ENCODE data around the gene SLU7.
"Not testable (repeated sequence)": the region's sequence is repeated elsewhere in the genome, so short reads cannot be mapped to it uniquely, and the experiment has no call there.

The SLU7 gene

GRCh38 chr5:160441311-160441781, 22.5 kb upstream of the SLU7 start:
- no peak for DNase-seq (ENCODE audit: low spot score in 2 of 2)
- no peak overlapping the region for H3K4me3 Mint-ChIP-seq
- peaks cover 5% of the 10 kb centered on the region for H3K4me1 Mint-ChIP-seq
- H3K27ac Mint-ChIP-seq = no peak overlapping the region
- H3K27me3 Mint-ChIP-seq = no peaks in the 10 kb centered on the region
- no peaks in the 10 kb centered on the region for H3K36me3 Mint-ChIP-seq
- no peaks in the 10 kb centered on the region for H3K9me3 Mint-ChIP-seq
- no peak for ATAC-seq (ENCODE audit: low read depth)

GRCh38 chr5:160439205-160439600, 20.3 kb upstream of the SLU7 start:
- peak overlapping the region; percentile 84 for H3K4me3 Mint-ChIP-seq
- H3K4me1 Mint-ChIP-seq = peaks cover 15% of the 10 kb centered on the region
- H3K36me3 Mint-ChIP-seq = no peaks in the 10 kb centered on the region
- H3K27ac Mint-ChIP-seq = peak overlapping the region; percentile 60
- H3K27me3 Mint-ChIP-seq = peaks cover 2% of the 10 kb centered on the region
- peak; percentile 77 for ATAC-seq (ENCODE audit: low read depth)
- peak; percentile 90 to 94 for DNase-seq (ENCODE audit: low spot score in 2 of 2)
- H3K9me3 Mint-ChIP-seq = no peaks in the 10 kb centered on the region

GRCh38 chr5:160438316-160439204, 19.7 kb upstream of the SLU7 start:
- peak; percentile 64 for ATAC-seq (ENCODE audit: low read depth)
- Mint-ChIP-seq H3K4me1 (peaks cover 22% of the 10 kb centered on the region), H3K27ac (peak overlapping the region; percentile 60), H3K9me3 (no peaks in the 10 kb centered on the region), H3K27me3 (peaks cover 2% of the 10 kb centered on the region), H3K36me3 (no peaks in the 10 kb centered on the region), H3K4me3 (peak overlapping the region; percentile 84)
- DNase-seq (ENCODE audit: low spot score in 2 of 2) = peak; percentile 54 to 58

- H3K27me3 Mint-ChIP-seq = peaks cover 2% of the 10 kb centered on the region
- no peaks in the 10 kb centered on the region for H3K36me3 Mint-ChIP-seq
Measured at GRCh38 chr5:160437271-160437670, 18.4 kb upstream of the SLU7 start.

GRCh38 chr5:160436661-160437060, 17.8 kb upstream of the SLU7 start:
- DNase-seq (ENCODE audit: low spot score in 2 of 2) = not testable (repeated sequence)

More at GRCh38 chr5:160437271-160437670, 18.4 kb upstream of the SLU7 start:
- H3K9me3 Mint-ChIP-seq = no peaks in the 10 kb centered on the region
- no peak overlapping the region for H3K27ac Mint-ChIP-seq
- no peak for DNase-seq (ENCODE audit: low spot score in 2 of 2)
- H3K4me3 Mint-ChIP-seq = no peak overlapping the region
- ATAC-seq (ENCODE audit: low read depth) = no peak
- H3K4me1 Mint-ChIP-seq = peaks cover 26% of the 10 kb centered on the region

GRCh38 chr5:160436017-160436416, 17.1 kb upstream of the SLU7 start:
- Mint-ChIP-seq H3K4me1 (peaks cover 31% of the 10 kb centered on the region), H3K36me3 (no peaks in the 10 kb centered on the region), H3K4me3 (no peak overlapping the region), H3K27me3 (peaks cover 2% of the 10 kb centered on the region), H3K27ac (peak overlapping the region; percentile 3), H3K9me3 (no peaks in the 10 kb centered on the region)
- ATAC-seq (ENCODE audit: low read depth) = no peak
- no peak for DNase-seq (ENCODE audit: low spot score in 2 of 2)

More at GRCh38 chr5:160436661-160437060, 17.8 kb upstream of the SLU7 start:
- not testable (repeated sequence) for H3K27me3 Mint-ChIP-seq; H3K9me3 Mint-ChIP-seq; H3K4me3 Mint-ChIP-seq; H3K27ac Mint-ChIP-seq; H3K36me3 Mint-ChIP-seq; ATAC-seq (ENCODE audit: low read depth)
- H3K4me1 Mint-ChIP-seq = peaks cover 31% of the 10 kb centered on the region

GRCh38 chr5:160435532-160435931, 16.7 kb upstream of the SLU7 start:
- Mint-ChIP-seq H3K27me3 (peaks cover 2% of the 10 kb centered on the region), H3K9me3 (no peaks in the 10 kb centered on the region), H3K4me1 (peaks cover 31% of the 10 kb centered on the region), H3K4me3 (no peak overlapping the region), H3K27ac (peak overlapping the region; percentile 3), H3K36me3 (no peaks in the 10 kb centered on the region)
- DNase-seq (ENCODE audit: low spot score in 2 of 2) (no peak), ATAC-seq (ENCODE audit: low read depth) (no peak)

GRCh38 chr5:160434022-160434531, 15.2 kb upstream of the SLU7 start:
- Mint-ChIP-seq H3K4me1 (peaks cover 31% of the 10 kb centered on the region), H3K4me3 (peak overlapping the region; percentile 21), H3K36me3 (peaks cover 1% of the 10 kb centered on the region), H3K9me3 (no peaks in the 10 kb centered on the region), H3K27me3 (peaks cover 2% of the 10 kb centered on the region), H3K27ac (peak overlapping the region; percentile 6)
- DNase-seq (ENCODE audit: low spot score in 2 of 2) (peak; percentile 32 to 36), ATAC-seq (ENCODE audit: low read depth) (peak; percentile 61)

- no peak for ATAC-seq (ENCODE audit: low read depth)
Measured at GRCh38 chr5:160432787-160433186, 13.9 kb upstream of the SLU7 start.

GRCh38 chr5:160432196-160432595, 13.3 kb upstream of the SLU7 start:
- DNase-seq (ENCODE audit: low spot score in 2 of 2) = no peak
- Mint-ChIP-seq H3K9me3 (no peaks in the 10 kb centered on the region), H3K4me3 (no peak overlapping the region), H3K27me3 (peaks cover 2% of the 10 kb centered on the region), H3K27ac (no peak overlapping the region), H3K4me1 (peaks cover 26% of the 10 kb centered on the region), H3K36me3 (peaks cover 3% of the 10 kb centered on the region)
- ATAC-seq (ENCODE audit: low read depth) = peak; percentile 61

More at GRCh38 chr5:160432787-160433186, 13.9 kb upstream of the SLU7 start:
- Mint-ChIP-seq H3K27ac (no peak overlapping the region), H3K4me3 (no peak overlapping the region), H3K36me3 (peaks cover 3% of the 10 kb centered on the region), H3K9me3 (no peaks in the 10 kb centered on the region), H3K4me1 (peaks cover 26% of the 10 kb centered on the region), H3K27me3 (peaks cover 2% of the 10 kb centered on the region)
- DNase-seq (ENCODE audit: low spot score in 2 of 2) = no peak

GRCh38 chr5:160427607-160428006, 8.7 kb upstream of the SLU7 start:
- H3K36me3 Mint-ChIP-seq = peaks cover 5% of the 10 kb centered on the region

GRCh38 chr5:160423099-160423498, 4.2 kb upstream of the SLU7 start:
- H3K27ac Mint-ChIP-seq = no peak overlapping the region
- ATAC-seq (ENCODE audit: low read depth) (no peak), DNase-seq (ENCODE audit: low spot score in 2 of 2) (no peak)
- H3K4me3 Mint-ChIP-seq = peak overlapping the region; percentile 17
- no peaks in the 10 kb centered on the region for H3K9me3 Mint-ChIP-seq
- H3K27me3 Mint-ChIP-seq = no peaks in the 10 kb centered on the region
- peaks cover 30% of the 10 kb centered on the region for H3K4me1 Mint-ChIP-seq
- peaks cover 2% of the 10 kb centered on the region for H3K36me3 Mint-ChIP-seq

More at GRCh38 chr5:160427607-160428006, 8.7 kb upstream of the SLU7 start:
- Mint-ChIP-seq H3K27ac (no peak overlapping the region), H3K9me3 (no peaks in the 10 kb centered on the region), H3K4me1 (peaks cover 20% of the 10 kb centered on the region), H3K27me3 (no peaks in the 10 kb centered on the region), H3K4me3 (no peak overlapping the region)
- no peak for ATAC-seq (ENCODE audit: low read depth)
- no peak for DNase-seq (ENCODE audit: low spot score in 2 of 2)

- DNase-seq (ENCODE audit: low spot score in 2 of 2) = peak; percentile 86
- H3K4me3 Mint-ChIP-seq = peak within 1 kb of the TSS; percentile 95
Measured at GRCh38 chr5:160421625-160422258, 2.9 kb upstream of the SLU7 start, which contains the start of gene PTTG1. Gene PTTG1 (plus strand): TSS chr5:160421855. CDS start chr5:160422313, 458 bp downstream.

GRCh38 chr5:160420331-160420610, 1.4 kb upstream of the SLU7 start:
- H3K27me3 Mint-ChIP-seq = no peaks in the 10 kb centered on the region
- no peaks in the 10 kb centered on the region for H3K9me3 Mint-ChIP-seq
- H3K27ac Mint-ChIP-seq = peak overlapping the region; percentile 99
- H3K4me1 Mint-ChIP-seq = peaks cover 45% of the 10 kb centered on the region
- H3K36me3 Mint-ChIP-seq = peaks cover 13% of the 10 kb centered on the region
- DNase-seq (ENCODE audit: low spot score in 2 of 2) (no peak), ATAC-seq (ENCODE audit: low read depth) (no peak)
- peak overlapping the region; percentile 95 for H3K4me3 Mint-ChIP-seq

More at GRCh38 chr5:160421625-160422258, 2.9 kb upstream of the SLU7 start, which contains the start of gene PTTG1:
- peak; percentile 63 for ATAC-seq (ENCODE audit: low read depth)
- peaks cover 38% of the 10 kb centered on the region for H3K4me1 Mint-ChIP-seq
- H3K36me3 Mint-ChIP-seq = peaks cover 6% of the 10 kb centered on the region
- no peaks in the 10 kb centered on the region for H3K27me3 Mint-ChIP-seq
- H3K27ac Mint-ChIP-seq = peak within 1 kb of the TSS; percentile 86
- H3K9me3 Mint-ChIP-seq = no peaks in the 10 kb centered on the region

All from memory B cell (primary cell).